ENCODE results near the gene ZBTB24. TPM values are rescaled to one million over a fixed set of nuclear protein-coding genes. Genes with fewer than 3 reads are reported as not detected.
"Not testable (repeated sequence)": the region's sequence is repeated elsewhere in the genome, so short reads cannot be mapped to it uniquely, and the experiment has no call there.

The ZBTB24 gene
- total RNA-seq, 2 experiments from 2014 or later, result 16.1 to 16.5 TPM

GRCh38 chr6:109466212-109466923, 16.7 kb downstream of the ZBTB24 start:
- H3K4me3 Mint-ChIP-seq, result no peak overlapping the region
- DNase-seq, result no peak
- peaks cover 51% of the 10 kb centered on the region for H3K36me3 Mint-ChIP-seq
- peaks cover 50% of the 10 kb centered on the region for H3K4me1 Mint-ChIP-seq
- H3K9me3 Mint-ChIP-seq, result peaks cover 5% of the 10 kb centered on the region
- no peaks in the 10 kb centered on the region for H3K27me3 Mint-ChIP-seq
- no peak overlapping the region for H3K27ac Mint-ChIP-seq

- Mint-ChIP-seq H3K27ac (no peak overlapping the region), H3K9me3 (peaks cover 5% of the 10 kb centered on the region), H3K4me3 (no peak overlapping the region), H3K36me3 (peaks cover 52% of the 10 kb centered on the region), H3K27me3 (no peaks in the 10 kb centered on the region), H3K4me1 (peaks cover 46% of the 10 kb centered on the region)
- DNase-seq, result no peak
These were observed 17.2 kb downstream of the ZBTB24 start for GRCh38 chr6:109465772-109466171.

- Mint-ChIP-seq H3K27me3 (no peaks in the 10 kb centered on the region), H3K4me3 (no peak overlapping the region), H3K4me1 (peaks cover 63% of the 10 kb centered on the region), H3K9me3 (peaks cover 5% of the 10 kb centered on the region), H3K27ac (peak overlapping the region; percentile 54), H3K36me3 (peaks cover 49% of the 10 kb centered on the region)
- no peak for DNase-seq
These were observed 21.1 kb downstream of the ZBTB24 start for GRCh38 chr6:109461733-109462526.

GRCh38 chr6:109461205-109461604, 21.8 kb downstream of the ZBTB24 start:
- H3K36me3 Mint-ChIP-seq, result peaks cover 49% of the 10 kb centered on the region

GRCh38 chr6:109460161-109460829, 22.7 kb downstream of the ZBTB24 start:
- Mint-ChIP-seq H3K9me3 (peaks cover 5% of the 10 kb centered on the region), H3K27ac (peak overlapping the region; percentile 29), H3K4me1 (peaks cover 59% of the 10 kb centered on the region), H3K4me3 (no peak overlapping the region), H3K27me3 (no peaks in the 10 kb centered on the region), H3K36me3 (peaks cover 43% of the 10 kb centered on the region)
- DNase-seq, result no peak

More at GRCh38 chr6:109461205-109461604, 21.8 kb downstream of the ZBTB24 start:
- DNase-seq, H3K9me3 Mint-ChIP-seq, H3K27ac Mint-ChIP-seq, H3K27me3 Mint-ChIP-seq, H3K4me3 Mint-ChIP-seq: not testable (repeated sequence)
- peaks cover 68% of the 10 kb centered on the region for H3K4me1 Mint-ChIP-seq

GRCh38 chr6:109458774-109459531, 24.1 kb downstream of the ZBTB24 start:
- Mint-ChIP-seq H3K27me3 (no peaks in the 10 kb centered on the region), H3K9me3 (peaks cover 5% of the 10 kb centered on the region), H3K4me1 (peaks cover 62% of the 10 kb centered on the region), H3K4me3 (no peak overlapping the region), H3K27ac (peak overlapping the region; percentile 50), H3K36me3 (peaks cover 34% of the 10 kb centered on the region)
- DNase-seq, result peak; percentile 43

- peaks cover 5% of the 10 kb centered on the region for H3K9me3 Mint-ChIP-seq
- no peak for DNase-seq
- no peak overlapping the region for H3K4me3 Mint-ChIP-seq
- no peak overlapping the region for H3K27ac Mint-ChIP-seq
- H3K27me3 Mint-ChIP-seq, result no peaks in the 10 kb centered on the region
- peaks cover 65% of the 10 kb centered on the region for H3K4me1 Mint-ChIP-seq
- peaks cover 26% of the 10 kb centered on the region for H3K36me3 Mint-ChIP-seq
These were observed 25.4 kb downstream of the ZBTB24 start for GRCh38 chr6:109457562-109457996.

- peaks cover 58% of the 10 kb centered on the region for H3K4me1 Mint-ChIP-seq
- H3K36me3 Mint-ChIP-seq, result peaks cover 23% of the 10 kb centered on the region
These were observed 26.1 kb downstream of the ZBTB24 start for GRCh38 chr6:109456710-109457561.

GRCh38 chr6:109456111-109456583, 26.9 kb downstream of the ZBTB24 start:
- no peak overlapping the region for H3K4me3 Mint-ChIP-seq
- H3K36me3 Mint-ChIP-seq, result peaks cover 21% of the 10 kb centered on the region
- DNase-seq, result no peak
- H3K27me3 Mint-ChIP-seq, result no peaks in the 10 kb centered on the region
- H3K27ac Mint-ChIP-seq, result no peak overlapping the region
- no peaks in the 10 kb centered on the region for H3K9me3 Mint-ChIP-seq
- peaks cover 56% of the 10 kb centered on the region for H3K4me1 Mint-ChIP-seq

More at GRCh38 chr6:109456710-109457561, 26.1 kb downstream of the ZBTB24 start:
- Mint-ChIP-seq H3K4me3 (peak overlapping the region; percentile 34), H3K9me3 (peaks cover 2% of the 10 kb centered on the region), H3K27ac (no peak overlapping the region), H3K27me3 (no peaks in the 10 kb centered on the region)
- DNase-seq, result no peak

GRCh38 chr6:109455437-109456110, 27.4 kb downstream of the ZBTB24 start, which contains the start of gene MICAL1:
Gene MICAL1, minus strand, starts transcription at chr6:109455772. Its CDS starts 1,576 bp downstream, at chr6:109454196.
- Mint-ChIP-seq H3K4me1 (peaks cover 58% of the 10 kb centered on the region), H3K4me3 (peak within 1 kb of the TSS; percentile 93), H3K27me3 (no peaks in the 10 kb centered on the region), H3K36me3 (peaks cover 21% of the 10 kb centered on the region), H3K27ac (peak within 1 kb of the TSS; percentile 94), H3K9me3 (no peaks in the 10 kb centered on the region)
- DNase-seq, result peak; percentile 77

GRCh38 chr6:109454496-109455436, 28.3 kb downstream of the ZBTB24 start:
- H3K36me3 Mint-ChIP-seq, result peaks cover 21% of the 10 kb centered on the region
- H3K27ac Mint-ChIP-seq, result peak overlapping the region; percentile 94
- peak; percentile 72 for DNase-seq
- H3K27me3 Mint-ChIP-seq, result no peaks in the 10 kb centered on the region
- no peaks in the 10 kb centered on the region for H3K9me3 Mint-ChIP-seq
- H3K4me3 Mint-ChIP-seq, result peak overlapping the region; percentile 93
- peaks cover 57% of the 10 kb centered on the region for H3K4me1 Mint-ChIP-seq

Data from activated naive CD8-positive, alpha-beta T cell treated with anti-CD3 and anti-CD28 coated beads for 36 hours (primary cell).